Neural progenitor cell (in vitro differentiated cells): Measurements from ENCODE around the gene HOXD4. TPM values are rescaled to one million over a fixed set of nuclear protein-coding genes. Genes with fewer than 3 reads are reported as not detected.
A peak's percentile ranks its signal among the peaks of the same experiment; 100 is the strongest.

Experiments
- DNase-seq: peaks from one replicate; pipeline ENCODE4 v3.0.0-alpha.2; 2016; ENCODE audit warnings: low spot score
- H2AFZ ChIP-seq: fragments of 200-600 bp; sonication (generic); replicated peaks from 2 replicates; pipeline ENCODE4 v1.6.1; 2016; ENCODE audit warnings: antibody characterized with exemption
- H3F3A ChIP-seq: fragments of 200-600 bp; sonication (generic); 2 replicates; pipeline ENCODE4 v1.6.1; 2016; ENCODE audit warnings: antibody characterized with exemption, low read depth
- H3K27ac ChIP-seq: fragments of 200-600 bp; sonication (generic); 2 replicates; pipeline ENCODE4 v1.5.1; 2016; ENCODE audit warnings: mild to moderate bottlenecking
- H3K27me3 ChIP-seq: fragments of 200-600 bp; sonication (generic); 2 replicates; pipeline ENCODE4 v1.6.1; 2016; ENCODE audit warnings: mild to moderate bottlenecking, moderate library complexity
- H3K36me3 ChIP-seq: fragments of 200-600 bp; sonication (generic); 2 replicates; pipeline ENCODE4 v1.5.1; 2016
- H3K4me1 ChIP-seq: fragments of 200-600 bp; sonication (generic); 2 replicates; pipeline ENCODE4 v1.6.1; 2016; ENCODE audit warnings: mixed run types
- H3K4me2 ChIP-seq: fragments of 200-600 bp; sonication (generic); 2 replicates; pipeline ENCODE4 v1.6.1; 2016
- H3K4me3 ChIP-seq: fragments of 200-600 bp; sonication (generic); 2 replicates; pipeline ENCODE4 v1.5.1; 2016
- H3K79me2 ChIP-seq: fragments of 200-600 bp; sonication (generic); 2 replicates; pipeline ENCODE4 v1.6.1; 2016; ENCODE audit warnings: low read depth
- H3K9ac ChIP-seq: fragments of 200-600 bp; sonication (generic); 2 replicates; pipeline ENCODE4 v1.6.1; 2016
- H3K9me3 ChIP-seq: fragments of 200-600 bp; sonication (generic); 2 replicates; pipeline ENCODE4 v1.5.1; 2016; ENCODE audit warnings: low read depth
- H4K20me1 ChIP-seq: fragments of 200-600 bp; sonication (generic); 2 replicates; pipeline ENCODE4 v1.6.1; 2016; ENCODE audit warnings: low read depth
- H3K27ac Mint-ChIP-seq: 3 replicates; pipeline ENCODE4 v1.8.0; 2021; ENCODE audit warnings: mixed read lengths
- H3K27me3 Mint-ChIP-seq: 2 replicates; pipeline ENCODE4 v1.8.0; 2022; ENCODE audit warnings: low read depth, mild to moderate bottlenecking, inconsistent platforms, moderate library complexity, mixed read lengths; ENCODE audit not compliant: insufficient read depth
- H3K36me3 Mint-ChIP-seq: 3 replicates; pipeline ENCODE4 v1.8.0; 2021; ENCODE audit warnings: mixed read lengths
- H3K4me1 Mint-ChIP-seq: 3 replicates; pipeline ENCODE4 v1.8.0; 2021; ENCODE audit warnings: mixed read lengths
- H3K4me3 Mint-ChIP-seq: 3 replicates; pipeline ENCODE4 v1.8.0; 2021; ENCODE audit warnings: mild to moderate bottlenecking, moderate library complexity, mixed read lengths
- H3K9me3 Mint-ChIP-seq: 3 replicates; pipeline ENCODE4 v1.8.0; 2020; ENCODE audit warnings: mixed read lengths
- CTCF ChIP-seq: fragments of 200-600 bp; sonication (generic); IDR thresholded peaks from 2 replicates; pipeline ENCODE4 v1.5.1; 2017; ENCODE audit warnings: antibody characterized with exemption, mild to moderate bottlenecking
- EZH2 ChIP-seq: fragments of 200-600 bp; sonication (generic); IDR thresholded peaks from 2 replicates; pipeline ENCODE4 v1.6.1; 2017; ENCODE audit warnings: antibody characterized with exemption, mild to moderate bottlenecking, moderate library complexity
- EZH2phosphoT487 ChIP-seq: fragments of 200-600 bp; sonication (generic); IDR thresholded peaks from 2 replicates; pipeline ENCODE4 v1.6.1; 2017; ENCODE audit warnings: antibody characterized with exemption
- total RNA-seq: library from RNA; depleted of rRNA; stranded (reverse); fragments of >200 nt; gene quantifications from 2 replicates; pipeline ENCODE4 v1.2.3, GENCODE V29; 2015; ENCODE audit warnings: low replicate concordance

The HOXD4 gene
- total RNA-seq: not detected in 2 replicates

- no peak within 1 kb of the TSS for H3K9ac ChIP-seq
- no peaks in the 10 kb centered on the region for H3K9me3 ChIP-seq
- H3K27ac ChIP-seq: no peak within 1 kb of the TSS
- TF ChIP-seq CTCF (no peak), EZH2 (peak; percentile 99), EZH2phosphoT487 (peak; percentile 93)
- no peaks in the 10 kb centered on the region for H3K79me2 ChIP-seq
- H3K36me3 ChIP-seq: no peaks in the 10 kb centered on the region
- H3K27ac Mint-ChIP-seq: no peak within 1 kb of the TSS
- peaks cover 96% of the 10 kb centered on the region for H4K20me1 ChIP-seq
- no peak within 1 kb of the TSS for H3K4me3 ChIP-seq
- H3F3A ChIP-seq: no peaks in the 10 kb centered on the region
- H3K9me3 Mint-ChIP-seq: peaks cover 6% of the 10 kb centered on the region
- peak; percentile 27 for DNase-seq
- peak within 1 kb of the TSS; percentile 11 for H3K4me2 ChIP-seq
- no peaks in the 10 kb centered on the region for H3K4me1 Mint-ChIP-seq
- no peaks in the 10 kb centered on the region for H3K4me1 ChIP-seq
- H3K27me3 ChIP-seq: peaks cover 100% of the 10 kb centered on the region
- H3K36me3 Mint-ChIP-seq: no peaks in the 10 kb centered on the region
- H2AFZ ChIP-seq: no peak within 1 kb of the TSS
- H3K27me3 Mint-ChIP-seq: peaks cover 98% of the 10 kb centered on the region
- H3K4me3 Mint-ChIP-seq: no peak within 1 kb of the TSS
Observed at GRCh38 chr2:176151442-176152287, at the start of gene HOXD4. Gene HOXD4 (plus strand): TSS chr2:176151550. CDS start chr2:176151634, 84 bp downstream.

GRCh38 chr2:176101842-176102241, 49.5 kb upstream of the HOXD4 start:
- H3K27me3 Mint-ChIP-seq: peaks cover 95% of the 10 kb centered on the region
- no peak overlapping the region for H3K4me3 ChIP-seq
- peaks cover 6% of the 10 kb centered on the region for H3K9me3 Mint-ChIP-seq
- peak overlapping the region; percentile 17 for H3K4me3 Mint-ChIP-seq
- no peaks in the 10 kb centered on the region for H3K4me1 ChIP-seq
- H4K20me1 ChIP-seq: peaks cover 99% of the 10 kb centered on the region
- DNase-seq: no peak
- no peaks in the 10 kb centered on the region for H3F3A ChIP-seq
- TF ChIP-seq CTCF (no peak), EZH2phosphoT487 (no peak), EZH2 (no peak)
- no peak overlapping the region for H2AFZ ChIP-seq
- no peaks in the 10 kb centered on the region for H3K36me3 Mint-ChIP-seq
- H3K4me1 Mint-ChIP-seq: peaks cover 11% of the 10 kb centered on the region
- no peaks in the 10 kb centered on the region for H3K79me2 ChIP-seq
- peaks cover 100% of the 10 kb centered on the region for H3K27me3 ChIP-seq
- no peak overlapping the region for H3K9ac ChIP-seq
- no peaks in the 10 kb centered on the region for H3K9me3 ChIP-seq
- H3K27ac Mint-ChIP-seq: no peak overlapping the region
- H3K4me2 ChIP-seq: no peak overlapping the region
- no peaks in the 10 kb centered on the region for H3K36me3 ChIP-seq
- no peak overlapping the region for H3K27ac ChIP-seq

GRCh38 chr2:176102309-176102866, 49.0 kb upstream of the HOXD4 start:
- Histone ChIP-seq H3K27me3 (peaks cover 100% of the 10 kb centered on the region), H3K27ac (no peak overlapping the region), H3K4me3 (no peak overlapping the region), H3F3A (no peaks in the 10 kb centered on the region), H3K36me3 (no peaks in the 10 kb centered on the region), H3K9ac (no peak overlapping the region), H2AFZ (no peak overlapping the region), H3K4me2 (no peak overlapping the region), H3K9me3 (no peaks in the 10 kb centered on the region), H4K20me1 (peaks cover 98% of the 10 kb centered on the region), H3K79me2 (no peaks in the 10 kb centered on the region), H3K4me1 (no peaks in the 10 kb centered on the region)
- H3K4me3 Mint-ChIP-seq: no peak overlapping the region
- no peak overlapping the region for H3K27ac Mint-ChIP-seq
- H3K36me3 Mint-ChIP-seq: no peaks in the 10 kb centered on the region
- no peak for DNase-seq
- H3K9me3 Mint-ChIP-seq: peaks cover 6% of the 10 kb centered on the region
- H3K4me1 Mint-ChIP-seq: peaks cover 14% of the 10 kb centered on the region
- peaks cover 93% of the 10 kb centered on the region for H3K27me3 Mint-ChIP-seq
- TF ChIP-seq EZH2phosphoT487: no peak
- TF ChIP-seq CTCF: no peak
- TF ChIP-seq EZH2: peak; percentile 42
